CD14-positive monocyte (primary cell): ENCODE data around the gene SYMPK. TPM values are rescaled to one million over a fixed set of nuclear protein-coding genes. Genes with fewer than 3 reads are reported as not detected.

ENCODE experiments used
- DNase-seq, 3 donors: peaks; one replicate each; pipeline ENCODE4 v3.0.0-alpha.2; 2011 to 2022
- H2AFZ ChIP-seq: 2 replicates; pipeline ENCODE4 v1.6.0; 2012; ENCODE audit warnings: mild to moderate bottlenecking, low read depth, low read length, inconsistent platforms; ENCODE audit not compliant: insufficient read depth, poor library complexity, severe bottlenecking
- H3K27ac ChIP-seq, 2 donors: 1 replicate in 1 of 2; 2 replicates in 1 of 2; pipeline ENCODE4 v1.5.1; 2012 to 2013; ENCODE audit warnings: low read length in 2 of 2, control low read depth in 1 of 2, inconsistent platforms in 1 of 2, low read depth in 1 of 2, mild to moderate bottlenecking in 1 of 2
- H3K27me3 ChIP-seq, 2 donors: one replicate each; pipeline versions ENCODE4 v1.6.0 to v1.6.1; 2011 to 2013; ENCODE audit warnings: low read length in 2 of 2; ENCODE audit not compliant: control insufficient read depth in 2 of 2, insufficient read depth in 2 of 2
- H3K36me3 ChIP-seq, 2 donors: replicated peaks in 1 of 2; 1 replicate in 1 of 2; 2 replicates in 1 of 2; pipeline versions ENCODE4 v1.5.1 to v1.6.1; 2012 to 2013; ENCODE audit warnings: low read length in 2 of 2, control low read depth in 1 of 2, inconsistent platforms in 1 of 2, mild to moderate bottlenecking in 1 of 2; ENCODE audit not compliant: insufficient read depth in 2 of 2, control insufficient read depth in 1 of 2
- H3K4me1 ChIP-seq, 2 donors: 1 replicate in 1 of 2; 2 replicates in 1 of 2; pipeline versions ENCODE4 v1.5.1 to v1.6.1; 2012 to 2013; ENCODE audit warnings: low read length in 2 of 2, control low read depth in 1 of 2, inconsistent platforms in 1 of 2, mild to moderate bottlenecking in 1 of 2, moderate library complexity in 1 of 2; ENCODE audit not compliant: insufficient read depth in 2 of 2, control insufficient read depth in 1 of 2
- H3K4me2 ChIP-seq: replicated peaks from 2 replicates; pipeline ENCODE3; 2012; ENCODE audit warnings: low read length, moderate library complexity, mild to moderate bottlenecking; ENCODE audit not compliant: poor library complexity, severe bottlenecking; ENCODE audit errors: extremely low read depth
- H3K4me3 ChIP-seq, 3 experiments: fragments of 200-600 bp in 1 of 3; sonication (generic) in 1 of 3; replicated peaks in 1 of 3; 1 replicate in 2 of 3; 2 replicates in 1 of 3; pipeline ENCODE4 v1.5.1; 2011 to 2013; ENCODE audit warnings: low read length in 3 of 3, mild to moderate bottlenecking in 3 of 3, control low read depth in 2 of 3, low read depth in 2 of 3, inconsistent platforms in 1 of 3, moderate library complexity in 1 of 3
- H3K79me2 ChIP-seq: 2 replicates; pipeline ENCODE4 v1.6.0; 2012; ENCODE audit warnings: mild to moderate bottlenecking, control low read depth, inconsistent platforms, low read length, moderate library complexity; ENCODE audit not compliant: insufficient read depth
- H3K9ac ChIP-seq: 2 replicates; pipeline ENCODE4 v1.6.0; 2017; ENCODE audit warnings: low read length, mild to moderate bottlenecking; ENCODE audit not compliant: insufficient read depth, poor library complexity, severe bottlenecking
- H3K9me3 ChIP-seq, 2 donors: replicated peaks in 1 of 2; 1 replicate in 1 of 2; 2 replicates in 1 of 2; pipeline versions ENCODE4 v1.5.1 to v1.6.1; 2012 to 2013; ENCODE audit warnings: low read length in 2 of 2, control low read depth in 1 of 2; ENCODE audit not compliant: control insufficient read depth in 1 of 2, insufficient read depth in 1 of 2
- H4K20me1 ChIP-seq: 2 replicates; pipeline ENCODE4 v1.6.0; 2012; ENCODE audit warnings: mild to moderate bottlenecking, low read length, control low read depth, moderate library complexity; ENCODE audit not compliant: insufficient read depth
- H3K27ac Mint-ChIP-seq, 7 donors: one replicate each; pipeline ENCODE4 v1.8.0; 2020; ENCODE audit warnings: mild to moderate bottlenecking in 7 of 7, mixed read lengths in 7 of 7, moderate library complexity in 6 of 7, inconsistent platforms in 2 of 7
- H3K27me3 Mint-ChIP-seq, 3 donors: one replicate each; pipeline ENCODE4 v1.8.0; 2021 to 2022; ENCODE audit warnings: low read depth in 3 of 3, mild to moderate bottlenecking in 3 of 3, mixed read lengths in 3 of 3, moderate library complexity in 3 of 3, inconsistent platforms in 1 of 3
- H3K36me3 Mint-ChIP-seq, 2 donors: one replicate each; pipeline ENCODE4 v1.8.0; 2020; ENCODE audit warnings: mixed read lengths in 2 of 2, inconsistent platforms in 1 of 2, mild to moderate bottlenecking in 1 of 2
- H3K4me1 Mint-ChIP-seq: one replicate; pipeline ENCODE4 v1.8.0; 2020; ENCODE audit warnings: mild to moderate bottlenecking, mixed read lengths
- H3K4me3 Mint-ChIP-seq, 2 donors: one replicate each; pipeline ENCODE4 v1.8.0; 2020; ENCODE audit warnings: mild to moderate bottlenecking in 2 of 2, mixed read lengths in 2 of 2, moderate library complexity in 1 of 2
- H3K9me3 Mint-ChIP-seq, 7 donors: one replicate each; pipeline ENCODE4 v1.8.0; 2020 to 2022; ENCODE audit warnings: mixed read lengths in 7 of 7, mild to moderate bottlenecking in 6 of 7, moderate library complexity in 6 of 7, inconsistent platforms in 2 of 7
- WGBS: methylation state at CpG from one replicate; pipeline ENCODE4 v1.1.5; 2013; ENCODE audit warnings: missing lambda C conversion rate; ENCODE audit not compliant: insufficient coverage; 5-methylcytosine and 5-hydroxymethylcytosine counted together
- intact Hi-C, 2 donors: fragments of 100-400 bp; cut with micrococcal nuclease; formaldehyde crosslinking; loops; one replicate each; pipeline versions ENCODE4 v1.15.0 to v1.15.1; 2023
- polyA plus RNA-seq, 3 donors: library from polyadenylated mRNA; depleted of rRNA in 1 of 3; unstranded in 2 of 3; stranded (reverse) in 1 of 3; fragments of 300-500 nt in 2 of 3; fragments of >200 nt in 1 of 3; fragmentation: Illumina TruSeq in 2 of 3; gene quantifications; 1 replicate in 2 of 3; 2 replicates in 1 of 3; pipeline ENCODE4 v1.2.3, GENCODE V29; 2012 to 2021
- TF ChIP-seq, protein P1 (sequence below): fragments of 200-600 bp; IDR thresholded peaks from one replicate; pipeline ENCODE4 v1.8.0; 2022; ENCODE audit warnings: antibody characterized with exemption, mild to moderate bottlenecking

SYMPK gene
- polyA plus RNA-seq, 3 donors, result 5.6 to 96.1 (median 15.7) TPM

DNA sequence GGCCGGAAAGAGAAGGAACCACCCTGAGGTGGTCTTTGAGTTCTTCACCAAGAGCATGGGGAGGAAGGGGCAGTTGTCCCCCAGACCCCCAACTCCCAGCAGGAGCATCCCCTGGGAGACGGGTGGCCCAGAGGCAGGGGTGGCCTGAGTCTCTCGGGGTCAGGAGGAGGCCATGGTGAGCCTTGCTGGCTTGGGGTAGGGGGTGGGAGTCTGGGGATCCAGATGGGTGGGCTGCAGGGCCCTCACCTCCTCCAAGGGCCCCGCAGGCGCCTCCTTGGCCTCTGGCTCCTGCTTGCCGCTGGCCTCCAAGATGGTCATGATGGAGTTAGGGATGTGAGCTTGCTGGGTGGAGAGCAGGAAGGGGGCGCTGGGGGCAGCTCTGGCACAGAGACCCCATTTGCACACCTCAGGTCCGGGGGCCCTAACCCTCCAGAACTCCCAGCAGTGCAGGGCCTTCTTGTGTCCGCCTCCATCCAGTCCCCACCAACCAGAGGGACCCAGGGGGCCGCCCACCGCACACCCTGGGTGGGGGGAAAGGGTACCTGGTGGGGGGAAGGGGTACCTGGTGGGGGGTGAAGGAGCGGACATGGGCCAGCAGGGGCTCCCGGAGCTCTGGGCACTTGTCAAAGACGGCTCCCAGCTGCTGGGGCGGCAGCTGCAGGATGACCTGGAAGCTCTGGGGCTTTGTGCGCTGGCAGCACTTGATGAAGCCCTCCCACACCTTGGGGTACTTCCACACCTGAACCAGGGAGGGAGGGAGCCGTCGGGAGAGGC is 46.5 kb downstream of the SYMPK start:
- peaks cover 43 to 57% (median 49%) of the 10 kb centered on the region in 3 donors for H3K27me3 Mint-ChIP-seq
- peak in 1 of 3 donors; percentile 6 for DNase-seq
- no peak overlapping the region for H3K4me3 ChIP-seq
- H3K27ac Mint-ChIP-seq, result no peak overlapping the region
- H3K9me3 Mint-ChIP-seq, result peaks cover 0 to 13% (median 0%) of the 10 kb centered on the region in 7 donors
- H3K36me3 ChIP-seq, result peaks cover 22 to 27% of the 10 kb centered on the region in 2 donors
- H2AFZ ChIP-seq, result no peak overlapping the region
- H3K27me3 ChIP-seq, result peaks cover 11 to 46% of the 10 kb centered on the region in 2 donors
- no peak overlapping the region for H3K9ac ChIP-seq
- peak overlapping the region in 1 of 2 donors; percentile 73 for H3K4me3 Mint-ChIP-seq
- peaks cover 0 to 6% of the 10 kb centered on the region in 2 donors for H3K9me3 ChIP-seq
- peaks cover 6% of the 10 kb centered on the region for H3K4me1 Mint-ChIP-seq
- H3K36me3 Mint-ChIP-seq, result peaks cover 19 to 26% of the 10 kb centered on the region in 2 donors
- no peak overlapping the region for H3K4me2 ChIP-seq
- peaks cover 9 to 10% of the 10 kb centered on the region in 2 donors for H3K4me1 ChIP-seq
- H3K27ac ChIP-seq, result no peak overlapping the region
- H4K20me1 ChIP-seq, result peaks cover 65% of the 10 kb centered on the region
- TF ChIP-seq, protein P1, sequence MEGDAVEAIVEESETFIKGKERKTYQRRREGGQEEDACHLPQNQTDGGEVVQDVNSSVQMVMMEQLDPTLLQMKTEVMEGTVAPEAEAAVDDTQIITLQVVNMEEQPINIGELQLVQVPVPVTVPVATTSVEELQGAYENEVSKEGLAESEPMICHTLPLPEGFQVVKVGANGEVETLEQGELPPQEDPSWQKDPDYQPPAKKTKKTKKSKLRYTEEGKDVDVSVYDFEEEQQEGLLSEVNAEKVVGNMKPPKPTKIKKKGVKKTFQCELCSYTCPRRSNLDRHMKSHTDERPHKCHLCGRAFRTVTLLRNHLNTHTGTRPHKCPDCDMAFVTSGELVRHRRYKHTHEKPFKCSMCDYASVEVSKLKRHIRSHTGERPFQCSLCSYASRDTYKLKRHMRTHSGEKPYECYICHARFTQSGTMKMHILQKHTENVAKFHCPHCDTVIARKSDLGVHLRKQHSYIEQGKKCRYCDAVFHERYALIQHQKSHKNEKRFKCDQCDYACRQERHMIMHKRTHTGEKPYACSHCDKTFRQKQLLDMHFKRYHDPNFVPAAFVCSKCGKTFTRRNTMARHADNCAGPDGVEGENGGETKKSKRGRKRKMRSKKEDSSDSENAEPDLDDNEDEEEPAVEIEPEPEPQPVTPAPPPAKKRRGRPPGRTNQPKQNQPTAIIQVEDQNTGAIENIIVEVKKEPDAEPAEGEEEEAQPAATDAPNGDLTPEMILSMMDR, result no peak
- intact Hi-C loops, result loop anchor here (5.0 kb wide), 1 partner anchor 66 kb away; no protein-coding TSS in a partner anchor
- H3K79me2 ChIP-seq, result no peaks in the 10 kb centered on the region
- 85% methylated on average over 6 of the region's 18 CpGs for WGBS

DNA sequence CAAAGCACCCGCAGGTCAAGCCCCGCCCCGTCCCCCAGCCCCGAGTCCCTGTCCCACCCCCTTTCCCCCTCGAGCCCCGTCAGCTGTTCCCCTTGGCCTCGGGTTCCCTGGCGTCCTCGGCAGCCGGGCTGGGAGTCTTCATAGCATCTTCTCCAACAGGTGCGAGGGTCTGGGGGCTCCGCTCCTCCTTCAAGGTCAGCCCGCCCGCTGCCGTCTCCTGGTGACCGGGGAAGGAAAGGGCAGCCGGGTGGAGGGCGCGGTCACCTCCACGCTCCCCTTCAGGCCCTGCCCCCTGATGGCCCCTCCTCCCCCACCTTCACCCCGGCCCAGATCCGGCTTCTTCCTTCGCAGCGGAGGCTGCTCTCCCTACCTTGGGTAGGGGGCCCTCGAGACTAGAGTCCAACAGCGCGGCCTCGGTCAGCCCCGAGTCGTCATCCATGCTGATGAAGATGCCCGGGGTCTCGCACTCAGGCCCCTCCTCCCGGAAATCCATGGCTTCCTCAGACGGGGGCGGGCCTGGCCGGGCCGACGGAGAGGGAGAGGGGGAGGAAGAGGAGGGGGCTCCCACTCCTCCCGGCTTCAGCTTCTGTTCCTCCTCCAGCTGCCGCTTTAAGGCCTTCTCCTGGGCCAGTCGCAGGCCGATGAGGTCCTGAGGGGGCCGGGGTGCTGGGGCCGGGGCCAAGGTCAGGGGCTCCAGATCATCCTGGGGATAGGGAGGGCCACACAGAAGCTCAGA is 47.3 kb downstream of the SYMPK start:
- no peak overlapping the region for H3K9ac ChIP-seq
- intact Hi-C loops, result loop anchor here (5.0 kb wide), 1 partner anchor 67 kb away; no protein-coding TSS in a partner anchor
- Mint-ChIP-seq H3K9me3 (peaks cover 0 to 13% (median 0%) of the 10 kb centered on the region in 7 donors), H3K27ac (no peak overlapping the region), H3K4me3 (peak overlapping the region; percentile 39 to 73), H3K27me3 (peaks cover 48 to 64% (median 54%) of the 10 kb centered on the region in 3 donors), H3K36me3 (peaks cover 16 to 19% of the 10 kb centered on the region in 2 donors), H3K4me1 (peaks cover 6% of the 10 kb centered on the region)
- no peaks in the 10 kb centered on the region for H3K79me2 ChIP-seq
- WGBS, result 2% methylated on average over 19 of the region's 44 CpGs
- H4K20me1 ChIP-seq, result peaks cover 61% of the 10 kb centered on the region
- no peak overlapping the region for H3K27ac ChIP-seq
- H2AFZ ChIP-seq, result no peak overlapping the region
- H3K36me3 ChIP-seq, result peaks cover 14 to 19% of the 10 kb centered on the region in 2 donors
- H3K27me3 ChIP-seq, result peaks cover 11 to 46% of the 10 kb centered on the region in 2 donors
- peaks cover 9 to 10% of the 10 kb centered on the region in 2 donors for H3K4me1 ChIP-seq
- H3K4me3 ChIP-seq, result peak overlapping the region in 1 of 3 experiments; percentile 23
- peak overlapping the region; percentile 46 for H3K4me2 ChIP-seq
- peak in 1 of 3 donors; percentile 9 for DNase-seq
- H3K9me3 ChIP-seq, result peaks cover 0 to 6% of the 10 kb centered on the region in 2 donors
- TF ChIP-seq, protein P1, result no peak
